ENCODE results near the gene RAD51C.
"Not testable (repeated sequence)": the region's sequence is repeated elsewhere in the genome, so short reads cannot be mapped to it uniquely, and the experiment has no call there.

RAD51C gene

DNA sequence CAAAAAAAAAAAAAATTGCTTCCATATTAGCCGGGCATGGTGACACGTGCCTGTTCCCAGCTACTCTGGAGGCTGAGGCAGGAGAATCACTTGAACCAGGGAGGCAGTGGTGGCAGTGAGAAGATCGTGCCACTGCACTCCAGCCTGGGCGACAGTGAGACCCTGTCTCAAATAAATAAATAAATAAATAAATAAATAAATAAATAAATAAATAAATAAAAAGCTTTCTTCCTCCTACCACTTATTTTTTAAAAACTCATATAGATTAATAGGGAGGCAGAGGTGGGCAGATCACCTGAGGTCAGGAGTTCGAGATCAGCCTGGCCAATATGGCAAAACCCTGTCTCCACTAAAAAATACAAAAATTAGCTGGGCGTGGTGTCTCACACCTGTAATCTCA lies 7.9 kb upstream of the RAD51C start:
- DNase-seq, result not testable (repeated sequence)

DNA sequence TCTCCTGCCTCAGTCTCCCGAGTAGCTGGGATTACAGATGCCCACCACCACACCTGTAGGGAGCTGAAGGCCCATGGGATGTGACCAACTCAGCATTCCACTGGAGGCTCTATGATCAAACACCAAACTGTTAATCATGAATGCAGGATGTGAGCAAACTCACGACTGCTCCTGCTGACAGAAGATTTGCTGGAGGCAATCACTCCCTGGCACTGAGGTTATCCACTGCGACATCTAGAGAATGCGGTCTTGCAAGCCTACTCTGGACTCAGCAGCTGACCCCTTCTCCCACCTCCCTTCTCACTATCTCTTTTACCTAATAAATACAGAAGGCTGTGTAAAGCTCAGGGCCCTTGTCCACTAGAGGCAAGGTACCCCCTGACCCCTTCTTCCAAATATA lies 5.4 kb upstream of the RAD51C start:
- no peak for DNase-seq

DNA sequence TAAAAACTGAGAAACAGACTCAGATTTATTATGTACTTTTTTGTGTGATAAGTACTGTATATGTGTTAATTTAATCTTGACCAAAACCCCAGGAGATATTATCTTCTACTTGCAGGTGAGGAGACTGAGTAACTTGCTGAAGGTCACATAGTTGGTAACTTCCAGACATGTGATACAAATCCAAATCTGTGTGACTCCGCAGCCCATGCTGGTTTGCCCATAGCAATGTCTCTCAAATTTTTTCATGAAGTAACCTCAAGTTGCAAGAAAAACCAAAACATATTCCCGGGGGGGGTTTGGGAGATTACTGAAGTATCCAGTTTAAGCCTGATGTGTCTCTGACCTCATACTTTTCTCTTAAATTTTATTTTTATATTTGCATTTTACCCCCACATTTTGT lies 3.9 kb upstream of the RAD51C start:
- no peak for DNase-seq

DNA sequence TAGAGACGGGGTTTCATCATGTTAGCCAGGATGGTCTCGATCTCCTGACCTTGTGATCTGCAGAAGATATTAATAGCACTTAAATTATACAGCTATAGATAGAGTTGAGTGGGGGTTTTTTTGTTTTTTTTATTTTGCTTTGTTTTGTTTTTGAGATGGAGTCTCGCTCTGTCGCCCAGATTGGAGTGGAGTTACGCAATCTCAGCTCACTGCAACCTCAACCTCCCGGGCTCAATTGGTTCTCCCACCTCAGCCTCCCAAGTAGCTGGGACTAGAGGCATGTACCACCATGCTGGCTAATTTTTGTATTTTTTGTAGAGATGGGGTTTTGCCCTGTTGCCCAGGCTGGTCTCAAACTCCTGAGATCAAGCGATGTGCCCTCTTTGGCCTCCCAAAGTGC lies 2.4 kb upstream of the RAD51C start:
- not testable (repeated sequence) for DNase-seq

DNA sequence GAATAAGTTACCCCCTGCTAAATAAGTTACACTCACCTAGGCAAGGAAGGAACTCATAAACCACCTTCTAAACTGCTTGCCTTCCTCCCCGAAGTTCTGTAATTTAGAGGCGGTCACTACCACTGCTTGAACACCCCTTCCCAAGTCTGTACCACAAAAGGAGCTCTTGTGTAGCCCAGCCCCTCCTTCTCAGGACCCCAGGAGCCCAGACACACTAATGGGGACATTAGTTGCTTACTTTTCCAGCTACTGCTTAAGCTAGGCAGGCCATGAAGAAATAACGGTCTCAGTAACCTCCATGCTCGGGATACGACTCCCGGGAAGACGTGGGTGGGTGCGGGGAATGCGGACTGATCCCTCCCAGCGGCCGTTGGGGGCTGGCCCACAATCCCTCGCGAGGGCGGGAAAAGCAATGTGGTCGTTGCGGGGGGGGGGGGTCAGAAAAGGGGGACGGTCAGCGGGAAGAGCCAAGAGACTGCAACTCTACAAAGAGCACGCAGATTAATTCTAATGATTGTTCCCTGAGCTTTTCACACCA lies 632 bp upstream of the RAD51C start, which contains the start of gene TEX14:
Gene TEX14 (minus strand): TSS at position 345 of the 538 bp plus-strand sequence. CDS start 40,044 bp downstream, outside the sequence.
- no peak for DNase-seq

DNA sequence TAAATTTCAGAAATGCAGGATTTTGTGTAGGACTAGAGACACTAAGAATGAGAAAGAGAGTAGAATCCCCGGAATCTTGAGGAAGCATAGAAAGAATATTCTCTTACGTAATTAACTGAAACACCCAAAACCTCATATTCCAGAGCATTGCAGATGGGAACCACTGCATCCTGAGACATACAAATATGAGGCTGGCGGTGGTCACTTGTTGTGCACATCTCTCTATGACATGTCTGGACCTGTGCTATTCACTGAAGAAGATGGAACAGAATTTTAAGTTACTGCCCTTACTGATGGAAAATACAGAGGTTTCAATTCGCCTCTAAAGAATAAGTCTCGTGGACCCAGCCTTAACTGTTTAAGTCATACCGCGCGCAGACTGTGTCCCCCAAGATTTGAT lies 806 bp downstream of the RAD51C start:
- no peak for DNase-seq

DNA sequence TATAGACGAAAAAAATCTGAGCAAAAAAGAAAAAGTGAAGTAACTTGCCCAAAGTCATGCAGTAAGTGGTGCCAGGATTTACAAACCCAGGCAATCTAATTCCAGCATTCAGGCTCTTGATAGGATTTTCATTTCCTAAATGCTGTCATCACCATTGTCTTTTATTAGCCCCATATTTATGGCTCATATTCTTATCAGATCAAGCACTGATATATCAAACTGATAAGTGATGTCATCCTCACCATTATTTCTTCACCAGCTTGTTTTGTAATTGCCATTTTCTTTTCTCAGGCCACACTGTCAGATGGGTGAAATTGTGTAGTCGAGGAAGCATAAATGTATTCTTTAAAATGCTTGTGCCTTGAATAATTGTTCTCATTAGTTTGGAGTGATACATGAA lies 1.3 kb downstream of the RAD51C start:
- no peak for DNase-seq

DNA sequence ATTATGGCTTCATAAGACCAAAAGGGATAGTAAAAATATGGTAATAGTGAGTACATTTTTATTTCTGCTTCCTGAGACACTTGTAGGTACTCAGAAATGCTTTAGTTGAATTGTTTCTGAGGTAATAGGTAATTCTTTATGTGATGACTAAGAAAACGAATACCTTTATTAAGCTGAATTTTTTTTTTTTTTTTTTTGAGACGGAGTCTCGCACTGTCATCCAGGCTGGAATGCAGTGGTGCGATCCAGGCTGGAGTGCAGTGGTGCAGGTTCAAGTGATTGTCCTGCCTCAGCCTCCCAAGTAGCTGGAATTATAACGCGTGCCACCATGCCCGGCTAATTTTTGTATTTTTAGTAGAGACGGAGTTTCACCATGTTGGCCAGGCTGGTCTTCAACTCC lies 1.9 kb downstream of the RAD51C start:
- no peak for DNase-seq

DNA sequence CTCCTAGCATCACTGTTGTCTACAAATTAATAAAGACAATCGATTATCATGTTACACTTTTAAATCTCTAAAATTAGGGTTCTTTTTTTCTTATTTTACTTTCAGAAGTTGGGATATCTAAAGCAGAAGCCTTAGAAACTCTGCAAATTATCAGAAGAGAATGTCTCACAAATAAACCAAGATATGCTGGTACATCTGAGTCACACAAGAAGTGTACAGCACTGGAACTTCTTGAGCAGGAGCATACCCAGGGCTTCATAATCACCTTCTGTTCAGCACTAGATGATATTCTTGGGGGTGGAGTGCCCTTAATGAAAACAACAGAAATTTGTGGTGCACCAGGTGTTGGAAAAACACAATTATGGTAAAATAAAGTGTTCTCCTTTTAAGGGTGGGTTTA lies 2.4 kb downstream of the RAD51C start:
- DNase-seq, result no peak

DNA sequence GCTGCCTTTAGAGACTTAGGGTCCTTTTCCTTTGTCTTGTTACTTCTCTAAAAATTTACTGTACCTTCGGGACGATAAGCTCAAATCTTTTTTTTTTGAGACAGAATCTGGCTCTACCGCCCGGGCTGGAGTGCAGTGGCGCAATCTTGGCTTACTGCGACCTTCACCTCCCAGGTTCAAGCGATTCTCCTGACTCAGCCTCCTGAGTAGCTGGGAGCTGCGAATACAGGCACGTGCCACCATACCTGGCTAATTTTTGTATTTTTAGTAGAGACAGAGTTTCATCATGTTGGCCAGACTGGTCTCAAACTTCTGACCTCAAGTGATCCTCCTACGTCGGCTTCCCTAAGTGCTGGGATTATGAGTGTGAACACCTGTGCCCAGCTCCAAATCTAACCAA lies 7.4 kb downstream of the RAD51C start:
- no peak for DNase-seq

DNA sequence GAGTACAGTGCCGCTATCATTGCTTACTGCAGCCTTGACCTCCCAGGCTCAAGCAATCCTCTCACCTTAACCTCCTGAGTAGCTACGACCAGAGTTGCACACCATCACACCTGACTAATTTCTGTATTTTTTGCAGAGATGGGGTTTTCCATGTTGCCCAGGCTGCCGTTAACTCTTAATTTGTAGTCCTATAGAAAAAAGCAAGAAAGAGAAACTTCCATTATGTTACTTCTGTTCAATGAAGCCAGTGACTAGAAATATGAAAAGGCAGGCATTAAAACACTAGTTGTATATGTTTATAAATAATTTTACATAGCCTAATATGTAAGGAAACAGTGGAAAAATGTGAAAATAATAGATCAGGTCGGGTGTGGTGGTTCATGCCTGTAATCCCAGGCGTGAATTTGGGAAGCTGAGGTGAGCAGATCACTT lies 9.7 kb downstream of the RAD51C start:
- DNase-seq, result no peak

DNA sequence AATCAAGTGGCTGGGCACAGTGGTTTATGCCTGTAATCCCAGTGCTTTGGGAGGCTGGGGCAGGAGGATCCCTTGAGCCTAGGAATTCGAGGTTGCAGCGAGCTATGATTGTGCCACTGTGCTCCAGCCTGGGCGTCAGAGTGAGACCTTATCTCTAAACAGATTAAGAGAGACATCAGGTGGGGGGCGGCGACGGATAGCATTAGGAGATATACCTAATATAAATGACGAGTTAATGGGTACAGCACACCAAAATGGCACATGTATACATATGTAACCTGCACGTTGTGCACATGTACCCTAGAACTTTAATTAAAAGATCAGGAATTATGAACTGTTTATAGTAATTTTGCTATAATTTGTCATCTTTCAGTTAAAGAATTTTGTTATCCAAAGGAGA lies 10.3 kb downstream of the RAD51C start:
- no peak for DNase-seq

DNA sequence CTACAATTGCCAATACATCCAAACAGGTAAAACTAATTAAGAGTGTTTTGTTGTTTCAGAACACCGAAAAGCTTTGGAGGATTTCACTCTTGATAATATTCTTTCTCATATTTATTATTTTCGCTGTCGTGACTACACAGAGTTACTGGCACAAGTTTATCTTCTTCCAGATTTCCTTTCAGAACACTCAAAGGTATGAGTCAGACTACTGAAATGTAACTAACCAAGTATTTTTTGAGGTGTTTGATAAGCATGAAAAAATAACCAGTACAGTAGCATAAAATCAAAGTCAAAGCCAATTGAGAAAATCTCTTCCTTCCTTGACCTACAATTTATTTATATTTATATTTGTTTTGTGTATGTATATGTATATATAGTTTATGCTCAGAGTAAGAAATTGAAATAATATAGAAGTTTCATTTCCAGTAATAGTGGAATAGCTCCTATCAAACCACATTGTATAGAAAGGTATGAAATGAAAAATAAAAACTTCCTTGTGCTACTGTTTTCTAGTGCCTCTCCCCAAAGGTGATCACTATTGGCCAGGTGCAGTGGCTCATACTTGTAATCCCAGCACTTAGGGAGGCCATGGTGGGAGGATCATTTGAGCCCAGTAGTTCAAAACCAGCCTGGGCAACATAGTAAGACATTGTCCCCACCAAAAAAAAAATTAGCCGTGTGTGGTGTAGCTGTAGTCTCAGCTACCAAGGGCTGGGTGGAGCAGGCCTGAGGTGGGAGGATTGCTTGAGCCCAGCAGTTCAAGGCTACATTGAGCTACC lies 10.9 kb downstream of the RAD51C start:
- no peak for DNase-seq

DNA sequence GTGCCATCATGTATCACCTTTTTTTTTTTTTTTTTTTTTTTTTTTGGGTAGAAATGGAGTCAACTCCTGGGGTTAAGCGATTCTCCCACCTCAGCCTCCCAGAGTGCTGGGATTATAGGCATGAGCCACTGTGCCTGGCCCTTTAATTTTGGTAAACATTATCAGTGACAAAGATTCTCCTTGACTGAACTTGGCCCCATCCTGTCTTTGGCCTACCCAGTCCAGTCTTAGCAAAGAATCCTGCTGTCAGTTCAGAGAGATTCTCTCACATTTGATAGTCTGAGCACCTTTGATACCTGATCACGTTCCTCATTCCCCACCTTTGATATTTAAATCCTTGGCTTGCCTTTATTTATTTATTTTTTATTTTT lies 11.5 kb downstream of the RAD51C start:
- no peak for DNase-seq

DNA sequence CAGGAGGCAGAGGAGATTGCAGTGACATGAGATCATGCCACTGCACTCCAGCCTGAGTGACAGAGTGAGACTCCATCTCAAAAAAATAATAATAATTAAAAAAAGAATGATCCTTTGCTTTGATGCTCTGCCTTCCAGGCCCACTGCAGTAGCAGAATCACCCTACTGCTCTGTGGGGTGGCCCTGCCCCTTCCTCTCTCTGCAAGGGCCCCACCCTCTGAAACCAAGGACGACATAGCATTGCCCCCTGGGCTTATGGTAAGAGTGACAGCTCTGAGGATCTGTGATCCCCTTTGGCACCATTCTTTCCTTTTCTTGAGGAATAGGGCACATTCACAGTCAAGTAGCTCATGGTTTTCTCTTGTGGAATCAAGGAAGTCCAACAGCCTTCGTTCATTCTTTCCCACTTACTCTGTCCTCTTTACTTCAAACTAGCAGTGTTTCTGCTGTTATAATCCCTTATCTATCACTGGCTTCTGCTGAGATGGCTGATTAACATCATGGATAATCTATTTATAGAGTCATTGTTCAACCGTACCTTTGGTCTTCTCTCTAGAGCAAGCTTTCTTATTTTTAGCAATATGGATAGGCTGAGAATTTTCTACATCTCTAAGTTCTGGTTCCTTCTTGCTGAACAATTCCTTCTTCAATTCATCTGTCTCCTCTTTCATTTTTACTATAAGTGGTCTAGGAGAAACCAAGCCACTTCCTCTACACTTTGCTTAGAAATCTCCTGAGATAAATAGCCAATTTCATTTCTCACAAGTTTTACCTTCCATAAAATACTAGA lies 14.1 kb downstream of the RAD51C start:
- no peak for DNase-seq

DNA sequence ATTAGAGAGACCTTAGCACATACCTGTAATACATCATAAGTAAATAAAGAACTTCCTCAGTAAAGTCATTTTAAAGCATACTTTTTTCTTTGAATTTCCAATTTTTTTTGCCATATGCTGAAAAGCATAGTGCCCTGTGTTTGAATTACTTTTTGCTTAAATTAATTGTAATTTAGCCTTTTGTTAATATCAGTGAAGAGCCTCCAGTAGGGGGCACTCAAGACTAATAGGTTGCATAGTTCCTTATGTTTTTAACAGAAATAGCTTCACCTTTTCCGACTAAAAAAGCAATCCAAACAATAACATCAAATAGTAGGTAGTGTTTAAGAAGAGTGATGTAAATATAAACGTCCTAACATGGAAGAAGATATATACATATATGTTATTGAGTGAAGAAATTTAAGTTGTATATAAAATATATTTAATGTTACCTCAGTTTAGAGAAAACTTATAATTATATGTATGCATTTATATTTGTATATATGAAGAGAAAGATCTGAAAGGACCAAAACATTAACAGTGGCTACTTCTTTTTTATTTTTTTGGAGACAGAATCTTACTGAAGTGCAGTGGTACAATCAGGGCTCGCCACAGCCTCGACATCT lies 18.6 kb downstream of the RAD51C start:
- no peak for DNase-seq

DNA sequence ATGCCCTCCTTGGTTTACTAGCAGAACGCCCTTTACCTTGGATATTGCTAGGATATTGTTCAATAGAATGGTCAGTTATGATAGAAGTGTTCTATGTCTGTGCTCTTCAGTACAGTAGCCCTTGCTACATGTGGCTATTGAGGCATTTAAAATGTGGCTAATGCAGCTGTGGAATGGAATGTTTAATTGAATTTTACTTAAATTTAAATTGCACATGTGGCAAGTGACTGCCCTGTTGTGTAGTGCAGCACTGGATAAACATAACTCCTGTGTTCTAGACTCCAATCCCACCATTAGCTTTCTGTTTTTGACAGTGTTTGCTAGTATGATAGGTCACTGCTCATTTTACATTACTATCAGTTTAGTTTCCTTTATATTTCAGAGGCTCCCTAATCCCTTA lies 29.9 kb downstream of the RAD51C start:
- no peak for DNase-seq

DNA sequence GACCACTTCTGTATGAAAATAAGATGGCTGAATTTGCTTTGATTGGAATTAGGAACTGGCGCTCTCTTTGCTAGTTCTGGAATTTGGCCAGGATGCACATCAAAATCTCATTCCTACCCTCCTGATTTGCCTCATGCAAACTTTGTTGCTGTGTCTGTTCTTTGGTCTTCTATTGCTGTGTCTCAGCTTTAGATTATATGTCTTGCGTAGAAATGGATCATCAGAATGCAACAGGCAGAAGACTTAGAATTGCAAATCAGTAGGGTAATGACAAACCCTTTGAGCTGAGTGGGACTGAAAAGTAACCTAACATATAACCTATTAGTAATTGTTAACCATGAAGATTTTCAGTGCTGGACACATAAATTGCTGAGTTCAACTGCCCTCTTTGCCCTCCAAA lies 30.3 kb downstream of the RAD51C start:
- no peak for DNase-seq

DNA sequence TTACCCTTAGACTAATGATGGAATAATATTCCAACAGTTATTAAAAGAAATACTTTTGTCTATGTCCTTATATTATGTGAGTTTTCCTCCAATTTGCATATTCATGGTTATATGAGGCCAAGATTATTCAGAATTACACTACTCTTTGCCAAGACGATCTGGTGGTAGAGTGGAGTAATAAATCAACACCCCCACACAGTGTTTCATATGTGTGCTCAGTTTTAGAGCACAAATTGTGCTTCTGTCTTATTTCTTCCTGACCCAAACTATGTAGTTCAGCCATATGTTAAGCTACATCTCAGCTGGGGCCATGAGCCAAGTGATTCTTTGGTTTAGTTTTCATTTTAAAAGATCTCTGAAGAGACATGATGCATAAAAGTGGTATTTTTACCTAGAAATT lies 36.4 kb downstream of the RAD51C start:
- no peak for DNase-seq

DNA sequence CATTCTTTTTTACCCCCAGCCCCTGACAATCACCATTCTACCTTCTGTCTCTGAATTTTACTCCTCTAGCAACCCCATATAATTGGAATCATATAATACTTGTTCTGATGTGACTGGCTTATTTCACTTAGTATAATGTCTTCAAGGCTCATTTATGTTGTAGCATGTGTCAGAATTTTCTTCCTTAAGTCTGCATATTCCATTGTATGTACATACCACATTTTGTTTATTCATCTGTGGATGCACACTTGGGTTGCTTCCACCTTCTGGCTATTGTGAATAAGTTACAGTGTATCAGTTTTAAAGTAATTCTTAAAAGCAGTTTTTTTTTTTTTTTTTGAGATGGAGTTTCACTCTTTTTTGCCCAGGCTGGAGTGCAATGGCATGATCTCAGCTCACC lies 38.5 kb downstream of the RAD51C start:
- DNase-seq, result no peak

DNA sequence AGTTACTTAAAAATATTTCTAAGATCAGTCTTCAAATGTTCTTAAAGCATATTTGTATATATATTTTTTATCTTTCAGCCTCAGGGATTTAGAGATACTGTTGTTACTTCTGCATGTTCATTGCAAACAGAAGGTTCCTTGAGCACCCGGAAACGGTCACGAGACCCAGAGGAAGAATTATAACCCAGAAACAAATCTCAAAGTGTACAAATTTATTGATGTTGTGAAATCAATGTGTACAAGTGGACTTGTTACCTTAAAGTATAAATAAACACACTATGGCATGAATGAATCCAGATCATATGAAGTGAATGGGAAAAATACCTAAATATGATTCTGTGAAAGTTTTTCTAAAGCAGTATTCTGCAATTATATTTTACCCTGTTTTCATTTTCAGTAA lies 41.6 kb downstream of the RAD51C start:
- DNase-seq, result no peak

DNA sequence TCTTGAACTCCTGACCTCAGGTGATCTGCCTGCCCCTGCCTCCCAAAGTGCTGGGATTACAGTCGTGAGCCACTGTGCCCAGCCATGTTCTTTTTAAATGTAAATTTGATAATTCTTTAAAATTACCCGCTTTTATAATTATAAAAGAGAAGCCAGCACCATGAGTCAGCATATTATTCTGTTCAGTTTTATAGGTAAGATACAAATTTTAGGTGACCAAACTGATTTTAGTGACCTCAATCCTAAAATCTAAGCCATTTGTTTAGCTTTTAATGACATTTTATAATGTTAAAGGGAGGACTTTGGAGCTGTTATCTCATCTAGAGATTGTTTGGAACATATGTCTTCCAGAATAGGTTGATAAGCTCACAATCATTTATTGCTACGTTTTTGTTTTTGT lies 42.4 kb downstream of the RAD51C start:
- DNase-seq, result no peak

DNA sequence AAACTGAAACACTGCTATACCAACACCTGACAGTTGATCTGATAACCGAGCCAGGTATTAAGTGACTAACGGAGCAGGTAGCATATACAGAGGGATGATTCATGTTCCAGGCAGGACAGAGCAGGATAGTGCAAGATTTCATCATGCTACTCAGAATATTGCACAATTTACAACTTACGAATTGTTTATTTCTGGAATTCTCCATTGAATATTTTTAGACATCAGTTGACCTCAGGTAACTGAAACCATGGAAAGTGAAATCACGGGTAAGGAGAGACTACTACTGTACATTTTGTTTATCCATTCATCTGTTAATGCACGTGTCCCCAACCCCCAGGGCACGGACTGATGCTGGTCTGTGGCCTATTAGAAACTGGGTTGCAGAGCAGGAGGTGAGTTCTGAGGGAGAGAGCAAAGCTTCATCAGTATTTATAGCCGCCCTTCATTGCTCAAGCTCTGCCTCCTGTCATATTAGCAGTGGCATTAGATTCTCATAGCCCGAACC lies 48.8 kb downstream of the RAD51C start:
- DNase-seq, result no peak

DNA sequence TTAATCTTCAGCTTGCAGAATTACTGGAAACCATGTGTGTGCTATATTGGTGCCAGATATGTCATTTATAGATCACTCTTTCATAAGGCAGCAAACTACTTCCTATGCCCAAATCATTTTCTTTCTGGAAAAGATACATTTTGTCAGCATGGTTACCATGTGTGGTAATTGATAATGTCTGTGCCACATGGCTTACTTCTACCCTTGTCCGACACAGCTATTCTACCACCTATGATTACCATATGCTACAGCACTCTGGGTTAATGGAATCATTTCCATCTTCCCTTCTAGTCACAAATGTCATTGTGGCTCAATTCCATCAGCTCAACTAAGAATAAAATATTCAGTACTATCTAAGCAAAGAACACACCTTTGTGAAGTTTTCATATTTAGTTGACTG lies 55.3 kb downstream of the RAD51C start:
- DNase-seq, result no peak
